HepG2 (cell line): Measurements from ENCODE around the gene LRRC3C. TPM values are rescaled to one million over a fixed set of nuclear protein-coding genes. Genes with fewer than 3 reads are reported as not detected.

ENCODE experiments used
- AGO1 ChIP-seq: fragments of 200-400 bp; formaldehyde crosslinking; IDR thresholded peaks from 2 replicates; pipeline ENCODE4 v1.6.1; 2017; ENCODE audit warnings: mild to moderate bottlenecking, low read depth, low read length, moderate library complexity; ENCODE audit not compliant: poor library complexity, severe bottlenecking
- BORCS8-MEF2B ChIP-seq: sonication (generic); formaldehyde crosslinking; IDR thresholded peaks from 2 replicates; pipeline ENCODE4 v1.8.0; 2022; ENCODE audit warnings: mild to moderate bottlenecking, missing genetic modification reagents
- CBX5 ChIP-seq: sonication (generic); formaldehyde crosslinking; IDR thresholded peaks from 2 replicates; pipeline ENCODE4 v1.4.0; 2020; ENCODE audit warnings: missing genetic modification reagents, borderline replicate concordance
- CREB1 ChIP-seq, 2 experiments: fragments of 450-650 bp in 1 of 2; IDR thresholded peaks; 2 replicates each; pipeline ENCODE4 v1.6.1; 2016 to 2017; ENCODE audit warnings: control low read depth in 1 of 2, mild to moderate bottlenecking in 1 of 2, missing compliant biosample characterization in 1 of 2, missing genetic modification characterization in 1 of 2
- EP300 ChIP-seq, 3 experiments: sonication (generic) in 1 of 3; formaldehyde crosslinking in 1 of 3; IDR thresholded peaks; 2 replicates each; pipeline versions ENCODE4 v1.5.1 to v1.6.1; 2011 to 2020; ENCODE audit warnings: low read depth in 2 of 3, low read length in 2 of 3, borderline replicate concordance in 1 of 3, improper control_type of control experiment in 1 of 3, mild to moderate bottlenecking in 1 of 3, missing genetic modification reagents in 1 of 3, moderate library complexity in 1 of 3
- HOXA3 ChIP-seq: sonication (generic); formaldehyde crosslinking; IDR thresholded peaks from 2 replicates; pipeline ENCODE4 v1.5.0; 2020; ENCODE audit warnings: missing genetic modification reagents
- JUNB ChIP-seq: sonication (generic); formaldehyde crosslinking; IDR thresholded peaks from 2 replicates; pipeline ENCODE4 v1.8.0; 2022; ENCODE audit warnings: missing genetic modification reagents, mild to moderate bottlenecking, borderline replicate concordance
- KDM5B ChIP-seq: sonication (generic); formaldehyde crosslinking; IDR thresholded peaks from 2 replicates; pipeline ENCODE4 v1.4.0; 2020; ENCODE audit warnings: missing genetic modification reagents, mild to moderate bottlenecking, borderline replicate concordance
- KLF6 ChIP-seq: IDR thresholded peaks from 2 replicates; pipeline ENCODE4 v1.8.0; 2016; ENCODE audit warnings: missing biosample characterization, missing genetic modification reagents
- MAFG ChIP-seq: sonication (generic); formaldehyde crosslinking; IDR thresholded peaks from 2 replicates; pipeline ENCODE4 v1.5.1; 2020; ENCODE audit warnings: mild to moderate bottlenecking, missing genetic modification reagents
- PHF21A ChIP-seq: sonication (generic); formaldehyde crosslinking; IDR thresholded peaks from 2 replicates; pipeline ENCODE4 v1.5.0; 2020; ENCODE audit warnings: mild to moderate bottlenecking, missing genetic modification reagents
- POLR2AphosphoS5 ChIP-seq: IDR thresholded peaks from 2 replicates; pipeline ENCODE4 v1.6.1; 2012; ENCODE audit warnings: low read depth, low read length
- SATB2 ChIP-seq: sonication (generic); formaldehyde crosslinking; IDR thresholded peaks from 2 replicates; pipeline ENCODE4 v1.5.0; 2020; ENCODE audit warnings: missing genetic modification reagents
- SMAD3 ChIP-seq: sonication (generic); formaldehyde crosslinking; IDR thresholded peaks from 2 replicates; pipeline ENCODE4 v1.4.0; 2020; ENCODE audit warnings: missing genetic modification reagents
- STAT5B ChIP-seq: sonication (generic); formaldehyde crosslinking; IDR thresholded peaks from 2 replicates; pipeline ENCODE4 v1.4.0; 2020; ENCODE audit warnings: missing genetic modification reagents
- YEATS2 ChIP-seq: sonication (generic); formaldehyde crosslinking; IDR thresholded peaks from 2 replicates; pipeline ENCODE4 v1.4.0; 2020; ENCODE audit warnings: missing genetic modification reagents, borderline replicate concordance
- ZC3H4 ChIP-seq: sonication (generic); formaldehyde crosslinking; IDR thresholded peaks from 2 replicates; pipeline ENCODE4 v1.4.0; 2020; ENCODE audit warnings: missing genetic modification reagents, borderline replicate concordance
- ZNF124 ChIP-seq: sonication (generic); formaldehyde crosslinking; IDR thresholded peaks from 2 replicates; pipeline ENCODE4 v1.4.0; 2020; ENCODE audit warnings: missing genetic modification reagents
- ZNF260 ChIP-seq: sonication (generic); formaldehyde crosslinking; IDR thresholded peaks from 2 replicates; pipeline ENCODE4 v1.4.0; 2020; ENCODE audit warnings: missing genetic modification reagents, low read depth, mild to moderate bottlenecking, borderline replicate concordance
- ZNF30 ChIP-seq: sonication (generic); formaldehyde crosslinking; IDR thresholded peaks from 2 replicates; pipeline ENCODE4 v1.5.0; 2020; ENCODE audit warnings: mild to moderate bottlenecking, missing genetic modification reagents
- ZNF34 ChIP-seq: sonication (generic); formaldehyde crosslinking; IDR thresholded peaks from 2 replicates; pipeline ENCODE4 v1.4.0; 2020; ENCODE audit warnings: mild to moderate bottlenecking, missing genetic modification reagents, borderline replicate concordance
- ZNF367 ChIP-seq: sonication (generic); formaldehyde crosslinking; IDR thresholded peaks from 2 replicates; pipeline ENCODE4 v1.4.0; 2020; ENCODE audit warnings: missing genetic modification reagents, borderline replicate concordance
- ZNF615 ChIP-seq: sonication (generic); formaldehyde crosslinking; IDR thresholded peaks from 2 replicates; pipeline ENCODE4 v1.5.0; 2020; ENCODE audit warnings: mild to moderate bottlenecking, missing genetic modification reagents, borderline replicate concordance
- polyA plus RNA-seq, 8 experiments: library from polyadenylated mRNA; depleted of rRNA in 3 of 8; stranded (reverse) in 7 of 8; unstranded in 1 of 8; fragments of >200 nt; fragmentation: Illumina TruSeq in 4 of 8; extraction: Trizol in 4 of 8; gene quantifications; 2 replicates each; pipeline versions ENCODE4 v1.2.1 to v1.2.3, GENCODE V29; 2011 to 2016; ENCODE audit warnings: low read depth in 4 of 8, missing spikeins in 1 of 8, mixed read lengths in 1 of 8; ENCODE audit not compliant: insufficient read depth in 1 of 8
- total RNA-seq, 5 experiments: library from RNA; depleted of rRNA; stranded (reverse); fragments of >200 nt; fragmentation: Illumina TruSeq; extraction: Trizol; gene quantifications; 2 replicates each; pipeline ENCODE4 v1.2.3, GENCODE V29; 2016; ENCODE audit warnings: low read depth in 1 of 5
- TF ChIP-seq, protein P1 (sequence below): sonication (generic); formaldehyde crosslinking; IDR thresholded peaks from 2 replicates; pipeline ENCODE4 v1.5.1; 2020; ENCODE audit warnings: mild to moderate bottlenecking, missing genetic modification reagents, moderate library complexity
- TF ChIP-seq, protein P2 (sequence below): sonication (generic); formaldehyde crosslinking; IDR thresholded peaks from 2 replicates; pipeline ENCODE4 v1.4.0; 2020; ENCODE audit warnings: missing genetic modification reagents

The LRRC3C gene
- total and polyA plus RNA-seq, 2 of the 13 experiments (the other 11 are each of a cell fraction or from before 2014, with no cell fraction given), result 0.17 TPM; not detected in 1

DNA sequence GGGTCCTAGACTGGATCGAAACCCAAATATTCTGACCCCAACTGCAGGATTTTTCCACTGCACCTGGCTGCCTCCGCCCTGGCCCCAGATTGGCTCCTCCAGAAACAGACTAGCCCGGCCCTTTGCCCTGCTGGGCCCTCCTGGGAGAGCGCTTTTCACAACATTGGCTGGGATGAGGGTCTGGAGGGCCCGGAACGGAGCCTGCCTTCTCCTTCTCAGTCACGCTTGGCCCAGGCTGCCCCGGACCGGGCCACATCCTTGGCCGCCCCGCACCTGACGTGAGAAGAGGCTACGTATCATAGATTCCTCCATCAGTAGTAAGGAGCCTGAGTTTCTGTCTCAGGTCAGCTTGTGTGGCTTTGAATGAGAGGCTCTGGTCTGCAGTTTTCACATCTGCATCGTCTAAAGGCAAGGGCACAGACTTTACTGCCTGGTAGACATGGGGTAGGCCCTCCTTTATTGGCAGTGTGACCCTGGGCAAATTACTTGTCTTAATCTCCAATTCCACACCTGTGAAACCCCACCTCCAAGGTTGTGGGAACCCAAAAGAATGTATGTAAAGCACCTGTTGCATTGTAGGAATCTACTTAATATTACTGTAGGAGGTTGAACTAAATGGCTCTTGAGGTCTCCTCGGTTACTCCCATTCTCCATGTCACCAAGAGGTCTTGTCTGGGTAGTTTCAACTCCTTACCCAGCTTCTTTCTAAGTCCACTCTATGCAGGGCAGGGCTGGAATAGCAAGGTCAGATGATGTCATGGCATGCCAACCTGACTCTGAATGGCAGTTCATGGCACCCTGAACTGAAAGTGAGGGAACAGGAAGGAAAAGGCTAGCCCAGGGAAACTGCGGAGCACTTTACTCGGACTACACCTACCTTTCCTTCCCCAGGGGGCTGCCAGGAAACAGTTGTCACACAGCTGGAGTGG is 661 bp downstream of the LRRC3C start (continued):
- TF ChIP-seq, protein P1, sequence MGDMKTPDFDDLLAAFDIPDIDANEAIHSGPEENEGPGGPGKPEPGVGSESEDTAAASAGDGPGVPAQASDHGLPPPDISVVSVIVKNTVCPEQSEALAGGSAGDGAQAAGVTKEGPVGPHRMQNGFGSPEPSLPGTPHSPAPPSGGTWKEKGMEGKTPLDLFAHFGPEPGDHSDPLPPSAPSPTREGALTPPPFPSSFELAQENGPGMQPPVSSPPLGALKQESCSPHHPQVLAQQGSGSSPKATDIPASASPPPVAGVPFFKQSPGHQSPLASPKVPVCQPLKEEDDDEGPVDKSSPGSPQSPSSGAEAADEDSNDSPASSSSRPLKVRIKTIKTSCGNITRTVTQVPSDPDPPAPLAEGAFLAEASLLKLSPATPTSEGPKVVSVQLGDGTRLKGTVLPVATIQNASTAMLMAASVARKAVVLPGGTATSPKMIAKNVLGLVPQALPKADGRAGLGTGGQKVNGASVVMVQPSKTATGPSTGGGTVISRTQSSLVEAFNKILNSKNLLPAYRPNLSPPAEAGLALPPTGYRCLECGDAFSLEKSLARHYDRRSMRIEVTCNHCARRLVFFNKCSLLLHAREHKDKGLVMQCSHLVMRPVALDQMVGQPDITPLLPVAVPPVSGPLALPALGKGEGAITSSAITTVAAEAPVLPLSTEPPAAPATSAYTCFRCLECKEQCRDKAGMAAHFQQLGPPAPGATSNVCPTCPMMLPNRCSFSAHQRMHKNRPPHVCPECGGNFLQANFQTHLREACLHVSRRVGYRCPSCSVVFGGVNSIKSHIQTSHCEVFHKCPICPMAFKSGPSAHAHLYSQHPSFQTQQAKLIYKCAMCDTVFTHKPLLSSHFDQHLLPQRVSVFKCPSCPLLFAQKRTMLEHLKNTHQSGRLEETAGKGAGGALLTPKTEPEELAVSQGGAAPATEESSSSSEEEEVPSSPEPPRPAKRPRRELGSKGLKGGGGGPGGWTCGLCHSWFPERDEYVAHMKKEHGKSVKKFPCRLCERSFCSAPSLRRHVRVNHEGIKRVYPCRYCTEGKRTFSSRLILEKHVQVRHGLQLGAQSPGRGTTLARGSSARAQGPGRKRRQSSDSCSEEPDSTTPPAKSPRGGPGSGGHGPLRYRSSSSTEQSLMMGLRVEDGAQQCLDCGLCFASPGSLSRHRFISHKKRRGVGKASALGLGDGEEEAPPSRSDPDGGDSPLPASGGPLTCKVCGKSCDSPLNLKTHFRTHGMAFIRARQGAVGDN, result peak; percentile 81
- no peak for TF ChIP-seq JUNB (CRISPR knock-in tag)
- no peak for TF ChIP-seq CBX5 (CRISPR knock-in tag)
- no peak for TF ChIP-seq ZC3H4 (CRISPR knock-in tag)
- TF ChIP-seq AGO1, result peak; percentile 79
- 0 out of 2 replicates have a peak, but pooled peaks have one; percentile 31 for TF ChIP-seq BORCS8-MEF2B (CRISPR knock-in tag)
- TF ChIP-seq STAT5B, result no peak
- TF ChIP-seq MAFG, result no peak
- no peak for TF ChIP-seq ZNF30 (CRISPR knock-in tag)
- no peak for TF ChIP-seq ZNF367 (CRISPR knock-in tag)
- TF ChIP-seq ZNF615 (CRISPR knock-in tag), result no peak
- TF ChIP-seq POLR2AphosphoS5, result no peak; the same call in 1 of the 2 replicates
- no peak for TF ChIP-seq YEATS2 (CRISPR knock-in tag)
- TF ChIP-seq KDM5B (CRISPR knock-in tag), result no peak; the same call in 1 of the 2 replicates
- TF ChIP-seq EP300 (IDR thresholded peaks at IDR 0.05; ENCODE audit: low read depth in 2 of 2, low read length in 2 of 2), result no peak
- TF ChIP-seq EP300 (CRISPR knock-in tag; IDR thresholded peaks at IDR 0.05; ENCODE audit: borderline replicate concordance), result no peak
- no peak for TF ChIP-seq ZNF260
- TF ChIP-seq HOXA3 (CRISPR knock-in tag), result no peak
- TF ChIP-seq, protein P2, sequence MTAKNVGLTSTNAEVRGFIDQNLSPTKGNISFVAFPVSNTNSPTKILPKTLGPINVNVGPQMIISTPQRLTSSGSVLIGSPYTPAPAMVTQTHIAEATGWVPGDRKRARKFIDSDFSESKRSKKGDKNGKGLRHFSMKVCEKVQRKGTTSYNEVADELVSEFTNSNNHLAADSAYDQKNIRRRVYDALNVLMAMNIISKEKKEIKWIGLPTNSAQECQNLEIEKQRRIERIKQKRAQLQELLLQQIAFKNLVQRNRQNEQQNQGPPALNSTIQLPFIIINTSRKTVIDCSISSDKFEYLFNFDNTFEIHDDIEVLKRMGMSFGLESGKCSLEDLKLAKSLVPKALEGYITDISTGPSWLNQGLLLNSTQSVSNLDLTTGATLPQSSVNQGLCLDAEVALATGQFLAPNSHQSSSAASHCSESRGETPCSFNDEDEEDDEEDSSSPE (CRISPR knock-in tag), result no peak; the same call in 1 of the 2 replicates
- no peak for TF ChIP-seq ZNF124
- TF ChIP-seq SMAD3 (CRISPR knock-in tag), result no peak
- peak; percentile 84 for TF ChIP-seq PHF21A
- TF ChIP-seq KLF6 (CRISPR knock-in tag), result no peak
- TF ChIP-seq SATB2 (CRISPR knock-in tag), result no peak
- no peak for TF ChIP-seq CREB1 (IDR thresholded peaks at IDR 0.05)
- no peak for TF ChIP-seq CREB1 (CRISPR knock-in tag; IDR thresholded peaks at IDR 0.05)
- TF ChIP-seq ZNF34 (CRISPR knock-in tag), result 0 out of 2 replicates have a peak, but pooled peaks have one; percentile 39
